Fibroblast of skin of left biceps (primary cell): ENCODE data around the gene CPLANE2.
A peak's percentile ranks its signal among the peaks of the same experiment; 100 is the strongest.
"Not testable (repeated sequence)": the region's sequence is repeated elsewhere in the genome, so short reads cannot be mapped to it uniquely, and the experiment has no call there.

ENCODE experiments used
- DNase-seq, 2 experiments: peaks; one replicate each; pipeline ENCODE4 v3.0.0-alpha.2; 2013; ENCODE audit warnings: low read depth in 2 of 2

CPLANE2 gene

GRCh38 chr1:16248603-16249516 is 11.9 kb upstream of the CPLANE2 start:
- peak; percentile 48 to 58 for DNase-seq

- DNase-seq, result no peak
Measured at GRCh38 chr1:16248007-16248436, 11.0 kb upstream of the CPLANE2 start.

- DNase-seq, result no peak
Measured at GRCh38 chr1:16247441-16247840, 10.5 kb upstream of the CPLANE2 start.

DNA sequence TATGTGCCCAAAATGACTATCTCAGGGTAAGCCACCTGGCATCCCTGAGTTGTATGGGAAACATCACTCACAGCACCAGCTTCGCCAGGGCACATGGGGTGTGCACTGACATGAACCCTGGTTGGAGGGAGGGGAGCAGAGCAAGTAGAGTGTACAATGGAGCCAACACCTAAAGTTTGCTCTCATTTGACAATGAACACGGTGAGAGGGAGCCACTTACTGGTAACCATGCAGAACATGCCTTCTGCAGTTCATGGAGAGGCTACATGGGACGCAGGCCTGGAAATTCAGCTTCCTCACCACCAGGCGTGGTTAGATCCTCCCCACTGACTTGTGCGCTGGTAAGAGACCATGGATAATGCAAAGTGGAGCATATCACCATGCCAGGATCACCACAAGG is 10.0 kb upstream of the CPLANE2 start:
- DNase-seq, result no peak

DNA sequence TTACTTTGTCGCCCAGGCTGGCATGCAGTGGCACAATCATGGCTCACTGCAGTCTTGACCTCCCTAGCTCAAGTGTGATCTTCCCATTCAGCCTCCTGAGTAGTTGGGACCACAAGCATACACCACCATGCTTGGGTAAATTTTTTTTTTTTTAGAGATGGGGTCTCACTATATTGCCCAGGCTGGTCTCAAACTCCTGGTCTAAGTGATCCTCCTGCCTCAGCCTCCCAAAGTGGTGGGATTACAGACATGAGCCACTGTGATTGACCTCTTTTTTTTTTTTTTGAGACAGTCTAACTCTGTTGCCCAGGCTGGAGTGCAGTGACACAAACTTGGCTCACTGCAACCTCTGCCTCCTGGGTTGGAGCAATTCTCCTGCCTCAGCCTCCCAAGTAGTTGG is 9.3 kb upstream of the CPLANE2 start:
- not testable (repeated sequence) for DNase-seq

- DNase-seq, result no peak
Measured at GRCh38 chr1:16245476-16246196, 8.7 kb upstream of the CPLANE2 start.

GRCh38 chr1:16244650-16245285 is 7.8 kb upstream of the CPLANE2 start:
- DNase-seq, result no peak

DNA sequence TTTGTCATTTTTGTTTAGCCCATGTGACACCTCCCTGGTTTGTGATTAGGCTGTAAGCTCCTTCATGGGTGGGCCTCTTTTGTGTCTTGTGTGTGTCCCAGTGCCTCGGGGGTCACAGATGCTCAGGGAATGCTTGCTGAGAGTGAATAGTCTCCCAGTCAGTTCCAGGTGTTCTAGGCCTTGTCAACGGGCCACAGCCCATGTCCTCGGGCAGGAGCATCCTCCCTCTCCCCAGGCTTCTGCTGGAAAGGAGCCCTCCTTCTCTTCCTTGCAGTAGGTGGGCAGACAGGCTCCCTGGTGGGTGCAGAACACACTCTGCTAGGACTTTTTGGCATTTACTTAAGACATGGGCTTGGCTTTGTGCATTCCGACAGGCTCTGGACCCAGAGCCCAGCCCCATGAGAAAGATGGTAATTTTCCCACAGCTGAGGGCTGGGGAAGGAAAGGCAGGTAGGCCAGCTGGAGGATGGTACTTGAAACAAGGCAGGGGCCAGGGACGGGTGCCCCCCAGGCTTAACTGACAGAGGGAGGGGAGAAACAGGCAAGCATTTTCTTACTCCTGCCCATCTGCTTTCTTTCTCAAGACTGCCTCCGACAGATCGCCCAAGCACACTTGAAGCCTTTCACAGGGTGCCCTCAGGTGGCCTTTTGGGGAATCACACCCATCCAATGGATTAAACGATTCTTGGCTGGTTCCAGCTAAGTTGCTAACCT is 7.1 kb upstream of the CPLANE2 start:
- peak; percentile 42 to 43 for DNase-seq

DNA sequence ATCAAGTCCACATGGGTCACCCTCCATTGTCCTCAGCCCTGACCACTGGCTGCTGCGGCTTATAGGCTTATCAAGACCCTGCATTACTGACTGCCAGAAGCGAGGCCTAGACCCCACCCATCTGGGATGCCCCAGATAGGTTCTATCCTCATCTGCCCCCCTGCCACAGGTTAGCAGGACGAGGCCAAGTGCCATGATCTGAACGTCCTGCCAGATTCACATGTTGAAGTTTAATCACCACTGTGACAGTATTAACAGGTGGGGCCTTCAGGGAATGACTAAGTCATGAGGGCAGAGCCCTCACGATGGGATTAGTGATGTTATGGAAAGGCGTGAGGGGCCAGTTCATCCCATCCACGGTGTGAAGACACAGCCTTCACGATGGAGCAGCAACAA is 6.2 kb upstream of the CPLANE2 start:
- DNase-seq, result no peak

DNA sequence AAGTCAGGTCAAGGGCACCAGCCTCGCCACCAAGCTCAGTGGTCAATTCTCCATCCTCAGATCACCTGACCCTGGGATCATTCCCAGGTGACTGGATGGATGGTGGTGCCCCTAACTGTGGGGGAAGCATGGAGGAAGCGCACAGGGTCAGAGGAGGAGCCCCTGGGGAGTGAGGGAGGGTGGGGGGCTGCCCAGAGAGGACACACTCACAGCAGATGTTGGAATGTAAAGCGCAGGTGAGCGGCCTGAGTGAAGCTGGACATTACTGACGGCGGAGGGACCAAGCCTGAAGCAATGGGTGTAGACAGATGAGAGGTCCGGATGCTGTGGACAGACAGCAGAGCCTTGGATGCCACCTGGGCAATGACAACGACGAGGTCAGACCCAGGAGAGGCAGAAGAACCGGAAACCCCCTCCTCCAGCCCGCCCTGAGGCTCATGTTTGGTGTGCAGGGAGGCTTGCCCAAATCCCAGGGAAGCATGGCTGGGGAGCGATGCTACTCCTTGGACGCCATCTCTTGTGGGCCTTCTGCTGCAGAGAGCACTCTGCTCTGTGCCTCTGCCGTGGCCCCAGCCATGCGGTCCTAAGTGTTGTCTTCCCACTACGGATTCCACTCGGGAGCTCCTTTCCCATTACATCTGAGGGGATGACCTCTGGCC is 5.7 kb upstream of the CPLANE2 start:
- DNase-seq, result no peak

- no peak for DNase-seq
Measured at GRCh38 chr1:16241221-16241708, 4.3 kb upstream of the CPLANE2 start.

GRCh38 chr1:16239972-16240491 is 3.0 kb upstream of the CPLANE2 start:
- DNase-seq, result no peak

- DNase-seq, result no peak
Measured at GRCh38 chr1:16237343-16237830, 404 bp upstream of the CPLANE2 start.

- no peak for DNase-seq
Measured at GRCh38 chr1:16235944-16236510, 956 bp downstream of the CPLANE2 start.

GRCh38 chr1:16235347-16235746 is 1.6 kb downstream of the CPLANE2 start:
- DNase-seq, result no peak

- no peak for DNase-seq
Measured at GRCh38 chr1:16233431-16233830, 3.6 kb downstream of the CPLANE2 start.

DNA sequence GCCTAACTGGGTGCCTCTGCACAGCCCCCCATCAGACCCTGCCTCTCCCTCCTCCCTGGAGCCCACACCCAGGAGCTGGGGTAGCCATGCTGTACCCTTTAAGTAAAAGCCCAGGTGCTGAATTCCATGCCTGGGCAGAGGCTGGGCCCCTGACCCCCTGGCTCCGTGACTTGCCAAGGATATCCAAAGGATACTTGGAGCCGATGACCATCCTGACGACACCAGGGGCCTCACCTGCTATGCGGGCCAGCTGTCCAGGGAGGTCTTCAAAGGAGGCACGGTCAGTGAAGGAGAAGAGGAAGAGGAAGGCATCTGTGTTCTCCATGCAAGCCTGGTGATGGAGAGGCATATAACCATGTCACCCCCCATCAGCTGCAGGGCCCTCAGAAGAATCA is 4.7 kb downstream of the CPLANE2 start:
- no peak for DNase-seq

DNA sequence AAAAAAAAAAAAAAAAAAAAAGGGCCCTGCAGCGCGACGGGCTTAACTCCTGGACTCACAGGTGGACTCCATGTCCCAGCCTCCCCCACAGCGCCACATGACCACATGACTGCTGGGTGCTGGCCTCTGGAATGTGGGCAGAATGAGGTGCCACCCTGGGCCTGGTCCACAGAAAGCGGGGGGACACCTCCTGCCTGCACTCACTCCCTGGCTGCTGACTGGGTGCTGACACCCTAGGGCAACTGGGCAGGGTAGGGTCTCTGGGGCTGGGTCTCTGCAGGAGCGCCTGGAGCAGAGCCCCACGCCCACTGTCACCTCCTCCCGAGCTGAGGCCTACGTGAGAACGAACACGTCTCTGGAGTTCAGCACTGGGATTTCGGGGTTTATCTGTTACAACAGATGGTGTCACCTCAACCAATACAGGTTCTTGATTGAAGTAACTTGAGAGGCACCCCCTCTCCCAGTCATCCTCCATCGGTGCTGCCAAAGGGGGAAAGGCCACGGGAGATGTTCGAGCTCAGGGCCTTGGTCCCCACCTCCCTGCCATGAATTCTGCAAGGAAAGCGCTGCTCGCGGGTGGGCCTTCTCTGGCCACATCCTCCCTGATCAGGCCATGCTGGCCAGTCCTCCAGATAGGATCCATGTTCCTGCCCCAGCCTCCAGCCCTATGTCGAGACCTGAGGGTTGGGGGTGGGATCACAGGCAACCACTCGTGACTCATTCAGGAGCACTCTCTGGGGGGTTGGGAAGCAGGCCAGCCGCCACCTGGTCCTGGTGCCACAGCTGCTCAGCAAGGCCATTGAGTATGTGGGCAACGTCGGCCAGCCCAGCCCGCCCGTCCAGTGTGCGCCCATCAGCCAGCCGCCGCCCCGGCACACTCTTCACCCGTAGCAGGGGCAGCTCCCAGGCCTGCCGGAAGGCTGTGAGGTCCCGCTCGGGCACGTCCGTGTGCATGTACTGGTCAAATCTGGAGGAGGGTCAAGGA is 5.4 kb downstream of the CPLANE2 start:
- DNase-seq, result no peak

GRCh38 chr1:16230744-16231143 is 6.2 kb downstream of the CPLANE2 start:
- no peak for DNase-seq
